Activated effector memory CD4-positive, alpha-beta T cell treated with Interleukin-2 at 50 U/mL for 16 hours (primary cell): ENCODE results near the gene C9orf152.

Experiments
- DNase-seq: peaks from one replicate; pipeline ENCODE4 v3.0.0-alpha.2; 2020

The C9orf152 gene

GRCh38 chr9:110178281-110178680 lies 29.7 kb downstream of the C9orf152 start:
- DNase-seq, result no peak

GRCh38 chr9:110175275-110175968 lies 32.5 kb downstream of the C9orf152 start:
- no peak for DNase-seq

- DNase-seq, result no peak
These were observed 34.7 kb downstream of the C9orf152 start for GRCh38 chr9:110173322-110173642.

- no peak for DNase-seq
These were observed 37.4 kb downstream of the C9orf152 start for GRCh38 chr9:110170357-110171257.

- no peak for DNase-seq
These were observed 39.5 kb downstream of the C9orf152 start for GRCh38 chr9:110168486-110168885.

GRCh38 chr9:110161940-110162339 lies 46.0 kb downstream of the C9orf152 start:
- no peak for DNase-seq

GRCh38 chr9:110160685-110161084 lies 47.3 kb downstream of the C9orf152 start:
- DNase-seq, result no peak

GRCh38 chr9:110160123-110160522 lies 47.8 kb downstream of the C9orf152 start:
- no peak for DNase-seq

GRCh38 chr9:110157823-110158664 lies 49.9 kb downstream of the C9orf152 start:
- no peak for DNase-seq

- peak; percentile 19 for DNase-seq
These were observed 51.1 kb downstream of the C9orf152 start for GRCh38 chr9:110156902-110157301.

- DNase-seq, result no peak
These were observed 51.5 kb downstream of the C9orf152 start for GRCh38 chr9:110156416-110156815.

- DNase-seq, result no peak
These were observed 52.2 kb downstream of the C9orf152 start for GRCh38 chr9:110155751-110156150.

GRCh38 chr9:110153431-110153830 lies 54.5 kb downstream of the C9orf152 start:
- DNase-seq, result no peak

- DNase-seq, result no peak
These were observed 55.1 kb downstream of the C9orf152 start for GRCh38 chr9:110152704-110153374.
